AG20443 (cell line): ENCODE measurements around the gene SUB1.

Experiments
- DNase-seq: peaks from one replicate; pipeline ENCODE4 v3.0.0; 2012; ENCODE audit warnings: low spot score, mixed read lengths

The SUB1 gene

GRCh38 chr5:32645246-32645645 lies 59.9 kb downstream of the SUB1 start:
- no peak for DNase-seq

- DNase-seq = no peak
These were observed 61.0 kb downstream of the SUB1 start for GRCh38 chr5:32646061-32646969.

GRCh38 chr5:32651088-32651487 lies 65.7 kb downstream of the SUB1 start:
- no peak for DNase-seq

GRCh38 chr5:32651638-32652037 lies 66.3 kb downstream of the SUB1 start:
- DNase-seq = no peak
